ENCODE data around the gene MYADML2. TPM values are rescaled to one million over a fixed set of nuclear protein-coding genes. Genes with fewer than 3 reads are reported as not detected.

Gene MYADML2
- total RNA-seq, 2 experiments from 2014 or later = 0.19 TPM; not detected in 1

GRCh38 chr17:81964081-81964849 lies 17.2 kb upstream of the MYADML2 start:
- intact Hi-C loops (cut with micrococcal nuclease; ENCODE audit: unreplicated experiment) = no loop called here
- no peaks in the 10 kb centered on the region for H3K9me3 ChIP-seq (ENCODE audit: low read length)
- H3K4me3 ChIP-seq (ENCODE audit: low read depth, low read length, poor library complexity, severe bottlenecking) = no peak overlapping the region
- ChIA-PET CTCF (ENCODE audit: unreplicated experiment) (no interaction called here), POLR2A (no interaction called here)
- no peak for TF ChIP-seq CTCF (conservative IDR thresholded peaks at IDR 0.05; ENCODE audit: low read length)
- no peak for TF ChIP-seq EZH2phosphoT487 (IDR thresholded peaks at IDR 0.05; ENCODE audit: borderline replicate concordance, low read depth, low read length)
- no peaks in the 10 kb centered on the region for H3K9me2 ChIP-seq (ENCODE audit: insufficient read depth, low read length)
- no peak for DNase-seq (ENCODE audit: low spot score)
- H3K4me2 ChIP-seq (ENCODE audit: low read length) = no peak overlapping the region
- peaks cover 35% of the 10 kb centered on the region for H3K4me1 ChIP-seq (ENCODE audit: insufficient read depth, low read length, poor library complexity, severe bottlenecking)
- H4K20me1 ChIP-seq (ENCODE audit: insufficient read depth, low read length) = no peaks in the 10 kb centered on the region
- H2AFZ ChIP-seq (ENCODE audit: low read length) = no peak overlapping the region
- no peak overlapping the region for H3K27ac ChIP-seq (ENCODE audit: low read depth, low read length, poor library complexity, severe bottlenecking)
- BruUV-seq (replicated peaks) = no TSS peak
- H3K36me3 ChIP-seq (ENCODE audit: insufficient read depth, low read length) = no peaks in the 10 kb centered on the region
- H3K79me2 ChIP-seq (ENCODE audit: insufficient read depth, low read depth, low read length) = no peaks in the 10 kb centered on the region

GRCh38 chr17:81962499-81963441 lies 15.7 kb upstream of the MYADML2 start:
- no peaks in the 10 kb centered on the region for H4K20me1 ChIP-seq (ENCODE audit: insufficient read depth, low read length)
- POLR2A ChIA-PET = no interaction called here
- DNase-seq (ENCODE audit: low spot score) = no peak
- H3K27ac ChIP-seq (ENCODE audit: low read depth, low read length, poor library complexity, severe bottlenecking) = no peak overlapping the region
- H3K36me3 ChIP-seq (ENCODE audit: insufficient read depth, low read length) = no peaks in the 10 kb centered on the region
- no peaks in the 10 kb centered on the region for H3K9me3 ChIP-seq (ENCODE audit: low read length)
- CTCF ChIA-PET (ENCODE audit: unreplicated experiment) = no interaction called here
- H3K4me3 ChIP-seq (ENCODE audit: low read depth, low read length, poor library complexity, severe bottlenecking) = no peak overlapping the region
- intact Hi-C loops (cut with micrococcal nuclease; ENCODE audit: unreplicated experiment) = no loop called here
- H3K9me2 ChIP-seq (ENCODE audit: insufficient read depth, low read length) = no peaks in the 10 kb centered on the region
- TF ChIP-seq CTCF (conservative IDR thresholded peaks at IDR 0.05; ENCODE audit: low read length) = no peak
- no peak for TF ChIP-seq EZH2phosphoT487 (IDR thresholded peaks at IDR 0.05; ENCODE audit: borderline replicate concordance, low read depth, low read length)
- H2AFZ ChIP-seq (ENCODE audit: low read length) = no peak overlapping the region
- no TSS peak for BruUV-seq (replicated peaks)
- H3K4me1 ChIP-seq (ENCODE audit: insufficient read depth, low read length, poor library complexity, severe bottlenecking) = peaks cover 28% of the 10 kb centered on the region
- no peak overlapping the region for H3K4me2 ChIP-seq (ENCODE audit: low read length)
- H3K79me2 ChIP-seq (ENCODE audit: insufficient read depth, low read depth, low read length) = no peaks in the 10 kb centered on the region
